Suprapubic skin (tissue), 4 donors: ENCODE data around the gene GTF3C2. TPM values are rescaled to one million over a fixed set of nuclear protein-coding genes. Genes with fewer than 3 reads are reported as not detected.

Source experiments
- DNase-seq, 2 donors: peaks; one replicate each; pipeline ENCODE4 v3.0.0-alpha.2; 2019; ENCODE audit warnings: low spot score in 2 of 2
- H3K27ac ChIP-seq: fragments of 200-600 bp; sonication (generic); one replicate; pipeline ENCODE4 v1.5.1; 2019
- H3K27me3 ChIP-seq: fragments of 200-600 bp; sonication (generic); one replicate; pipeline ENCODE4 v1.5.1; 2019
- H3K36me3 ChIP-seq: fragments of 200-600 bp; sonication (generic); one replicate; pipeline ENCODE4 v1.5.1; 2019
- H3K4me1 ChIP-seq: fragments of 200-600 bp; sonication (generic); one replicate; pipeline ENCODE4 v1.5.1; 2019
- H3K4me3 ChIP-seq: fragments of 200-600 bp; sonication (generic); one replicate; pipeline ENCODE4 v1.5.1; 2019; ENCODE audit warnings: mild to moderate bottlenecking
- H3K9me3 ChIP-seq: fragments of 200-600 bp; sonication (generic); one replicate; pipeline ENCODE4 v1.5.1; 2019
- EP300 ChIP-seq: sonication (generic); formaldehyde crosslinking; IDR thresholded peaks from one replicate; pipeline ENCODE4 v1.6.1; 2017; ENCODE audit warnings: antibody characterized with exemption
- POLR2A ChIP-seq, 2 donors: fragments of 450-650 bp; IDR thresholded peaks; one replicate each; pipeline ENCODE4 v1.6.1; 2017; ENCODE audit warnings: antibody characterized with exemption in 2 of 2, mild to moderate bottlenecking in 2 of 2, moderate library complexity in 2 of 2
- POLR2AphosphoS5 ChIP-seq, 3 donors: sonication (generic); formaldehyde crosslinking; IDR thresholded peaks; one replicate each; pipeline ENCODE4 v1.6.1; 2017; ENCODE audit warnings: antibody characterized with exemption in 3 of 3
- WGBS: methylation state at CpG from one replicate; pipeline ENCODE4 v1.1.5; 2018; 5-methylcytosine and 5-hydroxymethylcytosine counted together
- total RNA-seq, 4 donors: library from RNA; depleted of rRNA; stranded (reverse); fragments of >200 nt; gene quantifications; one replicate each; pipeline ENCODE4 v1.1.0, GENCODE V29; 2016
- TF ChIP-seq, protein P1 (sequence below), 2 donors: fragments of 200-600 bp in 1 of 2; fragments of 450-650 bp in 1 of 2; sonication (generic) in 1 of 2; IDR thresholded peaks; one replicate each; pipeline ENCODE4 v1.5.1; 2016 to 2019; ENCODE audit warnings: antibody characterized with exemption in 2 of 2, mild to moderate bottlenecking in 1 of 2, moderate library complexity in 1 of 2

Gene GTF3C2
- total RNA-seq, 4 donors from 2014 or later = 53.8 to 160 (median 75.9) TPM

DNA sequence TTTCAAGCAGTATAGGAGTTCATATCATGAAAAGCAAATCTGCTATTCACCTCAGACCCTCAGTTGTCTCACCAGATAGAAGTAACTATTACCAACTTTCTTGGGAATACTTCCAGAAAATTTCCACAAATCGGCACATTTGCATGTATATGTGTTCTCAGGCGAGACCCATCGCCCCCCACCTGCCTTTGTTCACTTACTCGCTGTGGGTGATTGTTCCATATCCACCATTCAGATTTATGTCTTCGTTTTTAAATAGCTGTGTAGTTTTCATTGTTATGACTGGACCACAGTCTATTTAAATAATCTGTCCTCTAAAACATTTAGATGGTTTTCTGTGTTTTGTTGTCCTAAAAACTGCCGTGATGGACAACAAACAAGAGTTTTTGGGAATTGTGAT, 71.1 kb downstream of the GTF3C2 start:
- DNase-seq = no peak
- Histone ChIP-seq H3K27ac (no peak overlapping the region), H3K36me3 (no peaks in the 10 kb centered on the region), H3K27me3 (peaks cover 8% of the 10 kb centered on the region), H3K4me1 (no peaks in the 10 kb centered on the region), H3K4me3 (no peak overlapping the region), H3K9me3 (no peaks in the 10 kb centered on the region)
- 79% methylated on average over 6 of the region's 6 CpGs for WGBS
- TF ChIP-seq POLR2A (IDR thresholded peaks at IDR 0.05) = no peak
- TF ChIP-seq, protein P1, sequence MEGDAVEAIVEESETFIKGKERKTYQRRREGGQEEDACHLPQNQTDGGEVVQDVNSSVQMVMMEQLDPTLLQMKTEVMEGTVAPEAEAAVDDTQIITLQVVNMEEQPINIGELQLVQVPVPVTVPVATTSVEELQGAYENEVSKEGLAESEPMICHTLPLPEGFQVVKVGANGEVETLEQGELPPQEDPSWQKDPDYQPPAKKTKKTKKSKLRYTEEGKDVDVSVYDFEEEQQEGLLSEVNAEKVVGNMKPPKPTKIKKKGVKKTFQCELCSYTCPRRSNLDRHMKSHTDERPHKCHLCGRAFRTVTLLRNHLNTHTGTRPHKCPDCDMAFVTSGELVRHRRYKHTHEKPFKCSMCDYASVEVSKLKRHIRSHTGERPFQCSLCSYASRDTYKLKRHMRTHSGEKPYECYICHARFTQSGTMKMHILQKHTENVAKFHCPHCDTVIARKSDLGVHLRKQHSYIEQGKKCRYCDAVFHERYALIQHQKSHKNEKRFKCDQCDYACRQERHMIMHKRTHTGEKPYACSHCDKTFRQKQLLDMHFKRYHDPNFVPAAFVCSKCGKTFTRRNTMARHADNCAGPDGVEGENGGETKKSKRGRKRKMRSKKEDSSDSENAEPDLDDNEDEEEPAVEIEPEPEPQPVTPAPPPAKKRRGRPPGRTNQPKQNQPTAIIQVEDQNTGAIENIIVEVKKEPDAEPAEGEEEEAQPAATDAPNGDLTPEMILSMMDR (IDR thresholded peaks at IDR 0.05) = no peak

DNA sequence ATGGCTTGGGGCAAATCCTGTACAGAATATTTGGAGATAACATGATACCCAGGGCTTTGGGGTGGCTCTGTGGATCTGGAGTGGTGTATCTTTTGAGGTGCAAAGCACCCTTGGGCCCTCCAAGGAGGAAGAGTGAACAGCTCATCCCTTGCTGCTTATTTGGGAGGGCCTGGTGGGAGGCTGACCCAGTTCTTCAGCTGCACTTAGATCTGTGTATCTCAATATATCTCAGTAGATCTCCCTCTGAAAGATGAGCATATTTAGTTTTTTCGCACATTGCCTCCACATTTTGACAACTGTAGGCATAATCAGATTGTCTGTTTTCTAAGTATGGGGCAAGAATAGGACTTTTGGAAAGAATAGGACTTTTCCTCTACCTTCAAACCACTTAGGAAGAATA, 71.6 kb downstream of the GTF3C2 start:
- WGBS = 89% methylated on average over 1 of the region's 1 CpG
- H3K4me1 ChIP-seq = no peaks in the 10 kb centered on the region
- no peaks in the 10 kb centered on the region for H3K36me3 ChIP-seq
- H3K4me3 ChIP-seq = no peak overlapping the region
- no peak overlapping the region for H3K27ac ChIP-seq
- peaks cover 8% of the 10 kb centered on the region for H3K27me3 ChIP-seq
- no peak for DNase-seq
- TF ChIP-seq, protein P1 (IDR thresholded peaks at IDR 0.05) = no peak
- TF ChIP-seq POLR2AphosphoS5 (IDR thresholded peaks at IDR 0.05) (no peak), EP300 (no peak)
- no peaks in the 10 kb centered on the region for H3K9me3 ChIP-seq

DNA sequence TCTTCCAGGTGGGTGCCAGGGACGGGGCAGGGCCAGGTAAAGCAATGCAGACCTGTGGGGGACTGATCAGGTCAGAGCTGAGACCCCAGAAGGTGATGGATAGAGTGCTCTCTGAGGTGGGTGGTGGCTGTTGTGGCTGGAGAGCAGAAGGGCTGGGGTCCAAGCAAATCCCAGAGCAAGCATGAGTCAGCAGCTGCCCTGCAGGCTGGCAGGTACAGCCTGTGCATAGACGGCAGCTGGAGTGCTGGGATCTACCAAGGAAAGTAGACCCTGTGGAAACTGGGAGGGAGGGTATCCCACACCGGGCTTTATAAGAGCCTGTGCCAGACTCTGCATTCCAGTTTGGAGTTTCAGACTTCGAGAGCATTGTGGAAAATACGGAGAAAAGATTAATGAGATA, 73.7 kb downstream of the GTF3C2 start:
- DNase-seq = no peak
- no peak overlapping the region for H3K27ac ChIP-seq
- H3K4me1 ChIP-seq = no peaks in the 10 kb centered on the region
- peaks cover 3% of the 10 kb centered on the region for H3K27me3 ChIP-seq
- H3K4me3 ChIP-seq = no peak overlapping the region
- 51% methylated on average over 5 of the region's 5 CpGs for WGBS
- TF ChIP-seq POLR2A (IDR thresholded peaks at IDR 0.05) = no peak
- TF ChIP-seq, protein P1 (IDR thresholded peaks at IDR 0.05) = no peak
- TF ChIP-seq EP300 = no peak
- no peak for TF ChIP-seq POLR2AphosphoS5 (IDR thresholded peaks at IDR 0.05)
- no peaks in the 10 kb centered on the region for H3K36me3 ChIP-seq
- H3K9me3 ChIP-seq = no peaks in the 10 kb centered on the region

DNA sequence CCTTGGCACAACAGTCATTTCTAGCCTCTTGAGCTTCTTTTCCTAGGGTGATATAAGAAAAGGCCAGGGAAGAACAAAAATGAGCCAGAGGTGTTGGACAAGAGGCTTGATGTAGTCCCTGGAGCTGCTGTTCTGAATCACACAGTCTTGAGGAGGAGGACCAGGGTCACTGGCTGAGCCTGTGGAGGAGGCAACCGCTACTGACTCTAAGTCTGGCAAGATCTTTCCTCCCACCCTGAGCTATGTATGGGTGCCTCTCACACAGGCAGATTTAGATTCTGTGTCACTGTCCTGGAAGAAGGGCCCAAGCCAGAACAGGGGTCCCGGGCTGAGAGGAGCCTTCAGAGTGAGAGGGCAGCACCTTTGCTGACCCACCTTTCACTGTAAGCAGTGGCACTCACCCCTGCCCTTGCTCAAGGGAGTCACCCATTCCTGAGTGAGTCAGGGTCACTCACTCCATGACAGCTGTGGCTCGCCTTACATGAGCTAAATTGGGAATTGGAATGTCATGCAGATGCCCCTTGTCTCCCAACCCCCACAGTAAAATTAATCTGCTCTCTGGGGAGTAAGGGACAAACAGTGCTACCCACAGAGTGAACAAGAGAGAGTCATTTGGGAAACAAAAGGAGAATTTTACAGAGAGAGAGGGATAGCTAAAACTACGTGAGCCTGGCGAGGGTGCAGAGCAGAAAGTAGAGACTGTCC, 74.6 kb downstream of the GTF3C2 start, which contains the start of gene TRIM54:
Gene TRIM54, plus strand, starts transcription at position 575 of the 705 bp plus-strand sequence. CDS start 303 bp downstream, outside the sequence.
- H3K9me3 ChIP-seq = no peaks in the 10 kb centered on the region
- H3K27me3 ChIP-seq = peaks cover 9% of the 10 kb centered on the region
- TF ChIP-seq, protein P1 (IDR thresholded peaks at IDR 0.05) = no peak
- no peak for TF ChIP-seq POLR2A (IDR thresholded peaks at IDR 0.05)
- TF ChIP-seq EP300 = no peak
- TF ChIP-seq POLR2AphosphoS5 (IDR thresholded peaks at IDR 0.05) = no peak
- H3K4me3 ChIP-seq = no peak within 1 kb of the TSS
- no peak for DNase-seq
- H3K27ac ChIP-seq = no peak within 1 kb of the TSS
- 74% methylated on average over 4 of the region's 5 CpGs for WGBS
- no peaks in the 10 kb centered on the region for H3K4me1 ChIP-seq
- no peaks in the 10 kb centered on the region for H3K36me3 ChIP-seq

DNA sequence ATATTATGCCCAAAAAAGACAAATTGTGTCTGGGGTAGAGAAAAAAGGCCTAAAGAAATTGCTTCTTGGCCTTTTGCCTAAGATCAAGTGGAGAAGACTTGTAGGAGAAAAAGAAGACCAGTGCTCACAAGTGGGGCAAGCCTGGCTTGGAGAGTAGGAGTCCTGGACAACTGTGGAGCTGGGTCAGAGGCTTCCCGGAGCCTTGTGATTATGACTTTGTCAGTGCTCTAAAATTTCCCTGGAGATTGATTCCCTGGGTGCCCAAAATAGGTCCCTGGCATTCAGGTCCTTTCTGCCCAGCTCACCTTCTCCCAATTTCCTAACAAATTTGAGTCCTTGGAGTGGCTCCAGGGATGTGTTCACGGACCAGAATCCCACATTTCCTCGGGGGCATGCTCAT, 75.1 kb downstream of the GTF3C2 start:
- no peaks in the 10 kb centered on the region for H3K9me3 ChIP-seq
- TF ChIP-seq, protein P1 (IDR thresholded peaks at IDR 0.05) = no peak
- TF ChIP-seq POLR2A (IDR thresholded peaks at IDR 0.05) (no peak), POLR2AphosphoS5 (IDR thresholded peaks at IDR 0.05) (no peak), EP300 (no peak)
- WGBS = 72% methylated on average over 3 of the region's 3 CpGs
- H3K4me3 ChIP-seq = no peak overlapping the region
- no peaks in the 10 kb centered on the region for H3K4me1 ChIP-seq
- no peaks in the 10 kb centered on the region for H3K36me3 ChIP-seq
- H3K27ac ChIP-seq = no peak overlapping the region
- peaks cover 10% of the 10 kb centered on the region for H3K27me3 ChIP-seq
- no peak for DNase-seq
